Memory B cell (primary cell): ENCODE results near the gene RPLP1.

Source experiments
- ATAC-seq: fragments of 150-1000 bp; cut with Tn5 transposase; 2 replicates; pipeline ENCODE4 v1.10.0; 2021; ENCODE audit warnings: low read depth, mild to moderate bottlenecking, moderate library complexity
- DNase-seq, 2 donors: peaks; one replicate each; pipeline ENCODE4 v3.0.0; 2022; ENCODE audit warnings: low spot score in 2 of 2
- H3K27ac Mint-ChIP-seq: one replicate; pipeline ENCODE4 v1.8.0; 2022; ENCODE audit warnings: mild to moderate bottlenecking, moderate library complexity, mixed read lengths
- H3K27me3 Mint-ChIP-seq: one replicate; pipeline ENCODE4 v1.8.0; 2022; ENCODE audit warnings: mixed read lengths
- H3K36me3 Mint-ChIP-seq: one replicate; pipeline ENCODE4 v1.8.0; 2022; ENCODE audit warnings: mild to moderate bottlenecking, mixed read lengths
- H3K4me1 Mint-ChIP-seq: one replicate; pipeline ENCODE4 v1.8.0; 2022; ENCODE audit warnings: mixed read lengths
- H3K4me3 Mint-ChIP-seq: one replicate; pipeline ENCODE4 v1.8.0; 2022; ENCODE audit warnings: mild to moderate bottlenecking, moderate library complexity, mixed read lengths
- H3K9me3 Mint-ChIP-seq: one replicate; pipeline ENCODE4 v1.8.0; 2022; ENCODE audit warnings: mixed read lengths

The RPLP1 gene

GRCh38 chr15:69484837-69485236 is 32.2 kb downstream of the RPLP1 start:
- ATAC-seq (no peak), DNase-seq (no peak)
- peaks cover 5% of the 10 kb centered on the region for H3K27me3 Mint-ChIP-seq
- H3K9me3 Mint-ChIP-seq = peaks cover 2% of the 10 kb centered on the region
- no peaks in the 10 kb centered on the region for H3K4me1 Mint-ChIP-seq
- H3K4me3 Mint-ChIP-seq = no peak overlapping the region
- H3K36me3 Mint-ChIP-seq = peaks cover 2% of the 10 kb centered on the region
- H3K27ac Mint-ChIP-seq = no peak overlapping the region

GRCh38 chr15:69486481-69487110 is 34.0 kb downstream of the RPLP1 start:
- peaks cover 2% of the 10 kb centered on the region for H3K9me3 Mint-ChIP-seq
- H3K27ac Mint-ChIP-seq = no peak overlapping the region
- H3K27me3 Mint-ChIP-seq = peaks cover 8% of the 10 kb centered on the region
- no peaks in the 10 kb centered on the region for H3K4me1 Mint-ChIP-seq
- H3K36me3 Mint-ChIP-seq = peaks cover 2% of the 10 kb centered on the region
- ATAC-seq = no peak
- H3K4me3 Mint-ChIP-seq = no peak overlapping the region
- DNase-seq = no peak

GRCh38 chr15:69489073-69489571 is 36.5 kb downstream of the RPLP1 start:
- Mint-ChIP-seq H3K27ac (no peak overlapping the region), H3K4me1 (no peaks in the 10 kb centered on the region), H3K27me3 (peaks cover 8% of the 10 kb centered on the region), H3K9me3 (peaks cover 5% of the 10 kb centered on the region), H3K4me3 (no peak overlapping the region), H3K36me3 (peaks cover 5% of the 10 kb centered on the region)
- DNase-seq = no peak
- ATAC-seq = no peak

DNA sequence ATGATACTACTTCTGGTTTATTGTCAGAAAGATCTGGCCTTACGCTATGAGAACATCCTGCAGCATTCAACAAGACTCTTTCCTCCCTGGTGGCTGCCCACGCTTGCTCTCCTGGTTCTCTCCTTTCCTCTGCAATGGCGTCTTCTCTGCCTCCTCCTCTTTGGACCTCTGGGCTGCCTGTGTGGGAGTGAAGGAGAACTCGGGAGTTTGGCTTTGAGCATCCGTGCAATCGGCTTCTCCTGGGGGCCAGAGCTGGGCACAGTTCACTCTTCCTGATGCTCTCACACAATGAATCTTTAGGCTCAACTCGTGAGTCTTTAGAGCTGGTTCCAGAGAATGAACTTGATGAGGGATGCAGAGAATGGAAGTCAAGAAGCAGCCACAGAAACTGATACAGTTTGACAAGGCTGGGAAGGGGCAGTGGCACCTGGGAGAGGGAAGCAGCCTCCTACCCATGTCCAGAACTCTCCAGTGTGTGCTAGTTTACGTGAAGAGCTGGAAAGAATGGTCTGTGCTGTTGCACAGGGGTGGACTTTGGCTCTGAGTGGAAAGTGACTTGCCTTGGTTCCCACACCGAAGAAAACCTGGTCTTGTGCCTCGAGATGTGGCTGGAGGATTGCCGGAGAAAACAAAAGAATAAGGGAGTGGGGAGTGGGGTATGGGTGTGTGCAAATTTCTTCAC is 37.9 kb downstream of the RPLP1 start:
- Mint-ChIP-seq H3K4me3 (no peak overlapping the region), H3K27ac (no peak overlapping the region), H3K9me3 (peaks cover 5% of the 10 kb centered on the region), H3K4me1 (no peaks in the 10 kb centered on the region), H3K36me3 (peaks cover 5% of the 10 kb centered on the region), H3K27me3 (peaks cover 3% of the 10 kb centered on the region)
- ATAC-seq = no peak
- DNase-seq = no peak

DNA sequence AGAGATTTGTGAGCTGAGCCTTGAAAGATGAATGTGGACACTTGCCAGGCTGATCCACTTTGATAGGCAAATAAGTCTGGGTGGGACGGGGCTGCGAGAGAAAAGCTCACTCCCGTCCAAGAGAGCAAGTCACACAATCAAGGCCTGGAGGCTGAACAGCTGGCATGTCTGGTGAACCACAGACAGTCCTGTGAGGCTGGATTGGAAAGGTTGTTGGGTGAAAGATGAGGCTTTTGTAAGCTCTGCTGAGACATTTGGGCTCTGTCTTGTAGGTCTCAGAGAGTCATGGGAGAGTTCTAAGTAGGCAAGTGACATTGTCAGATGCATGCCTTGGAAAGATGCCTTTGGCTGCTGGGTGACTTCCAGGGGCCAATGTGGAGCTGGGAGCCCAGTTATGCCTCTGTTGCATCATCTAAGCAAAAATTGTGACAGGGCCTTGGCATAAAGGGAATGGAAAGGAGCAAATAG is 38.5 kb downstream of the RPLP1 start:
- Mint-ChIP-seq H3K4me1 (no peaks in the 10 kb centered on the region), H3K9me3 (peaks cover 2% of the 10 kb centered on the region), H3K27ac (no peak overlapping the region), H3K27me3 (peaks cover 3% of the 10 kb centered on the region), H3K36me3 (peaks cover 2% of the 10 kb centered on the region), H3K4me3 (no peak overlapping the region)
- DNase-seq (no peak), ATAC-seq (no peak)

GRCh38 chr15:69493406-69493805 is 40.8 kb downstream of the RPLP1 start:
- Mint-ChIP-seq H3K4me3 (no peak overlapping the region), H3K9me3 (peaks cover 2% of the 10 kb centered on the region), H3K36me3 (peaks cover 2% of the 10 kb centered on the region), H3K27ac (no peak overlapping the region), H3K27me3 (peaks cover 7% of the 10 kb centered on the region), H3K4me1 (no peaks in the 10 kb centered on the region)
- DNase-seq (no peak), ATAC-seq (no peak)

GRCh38 chr15:69496001-69496400 is 43.4 kb downstream of the RPLP1 start:
- peaks cover 4% of the 10 kb centered on the region for H3K27me3 Mint-ChIP-seq
- no peaks in the 10 kb centered on the region for H3K4me1 Mint-ChIP-seq
- peaks cover 2% of the 10 kb centered on the region for H3K36me3 Mint-ChIP-seq
- no peak for DNase-seq
- no peak for ATAC-seq
- peaks cover 2% of the 10 kb centered on the region for H3K9me3 Mint-ChIP-seq
- no peak overlapping the region for H3K27ac Mint-ChIP-seq
- no peak overlapping the region for H3K4me3 Mint-ChIP-seq

GRCh38 chr15:69497076-69497475 is 44.5 kb downstream of the RPLP1 start:
- no peaks in the 10 kb centered on the region for H3K36me3 Mint-ChIP-seq
- no peak overlapping the region for H3K27ac Mint-ChIP-seq
- ATAC-seq (no peak), DNase-seq (no peak)
- H3K27me3 Mint-ChIP-seq = peaks cover 4% of the 10 kb centered on the region
- H3K9me3 Mint-ChIP-seq = no peaks in the 10 kb centered on the region
- H3K4me3 Mint-ChIP-seq = no peak overlapping the region
- H3K4me1 Mint-ChIP-seq = no peaks in the 10 kb centered on the region

- no peak overlapping the region for H3K4me3 Mint-ChIP-seq
- no peaks in the 10 kb centered on the region for H3K9me3 Mint-ChIP-seq
- H3K4me1 Mint-ChIP-seq = no peaks in the 10 kb centered on the region
- DNase-seq (no peak), ATAC-seq (no peak)
- no peak overlapping the region for H3K27ac Mint-ChIP-seq
- H3K36me3 Mint-ChIP-seq = no peaks in the 10 kb centered on the region
- H3K27me3 Mint-ChIP-seq = peaks cover 4% of the 10 kb centered on the region
Observed at GRCh38 chr15:69497667-69498066, 45.0 kb downstream of the RPLP1 start.

GRCh38 chr15:69498282-69498681 is 45.7 kb downstream of the RPLP1 start:
- ATAC-seq = no peak
- Mint-ChIP-seq H3K36me3 (no peaks in the 10 kb centered on the region), H3K4me1 (no peaks in the 10 kb centered on the region), H3K27me3 (peaks cover 4% of the 10 kb centered on the region), H3K4me3 (no peak overlapping the region), H3K27ac (no peak overlapping the region), H3K9me3 (no peaks in the 10 kb centered on the region)
- DNase-seq = no peak

DNA sequence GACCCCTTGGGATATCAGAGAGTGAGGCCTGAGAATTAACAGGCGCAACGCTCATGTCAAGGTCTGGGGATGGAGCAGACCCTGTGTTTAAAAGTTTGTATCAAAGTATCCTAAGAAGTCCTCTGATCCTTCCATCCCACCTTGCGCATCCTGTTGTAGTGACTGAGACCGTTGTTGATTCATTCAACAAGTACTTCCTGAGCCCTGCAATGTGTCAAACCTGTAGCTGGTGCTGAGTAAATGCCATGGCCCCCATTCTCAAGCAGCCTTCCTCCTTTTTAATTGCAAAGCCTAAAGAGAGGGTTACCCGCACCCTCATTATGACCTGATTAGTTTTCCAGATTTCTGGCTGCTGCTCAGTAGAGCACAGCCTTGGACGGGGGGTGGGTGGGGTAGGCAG is 46.4 kb downstream of the RPLP1 start:
- no peaks in the 10 kb centered on the region for H3K9me3 Mint-ChIP-seq
- H3K4me1 Mint-ChIP-seq = no peaks in the 10 kb centered on the region
- no peak for DNase-seq
- H3K36me3 Mint-ChIP-seq = no peaks in the 10 kb centered on the region
- no peak overlapping the region for H3K4me3 Mint-ChIP-seq
- peaks cover 6% of the 10 kb centered on the region for H3K27me3 Mint-ChIP-seq
- ATAC-seq = no peak
- no peak overlapping the region for H3K27ac Mint-ChIP-seq

DNA sequence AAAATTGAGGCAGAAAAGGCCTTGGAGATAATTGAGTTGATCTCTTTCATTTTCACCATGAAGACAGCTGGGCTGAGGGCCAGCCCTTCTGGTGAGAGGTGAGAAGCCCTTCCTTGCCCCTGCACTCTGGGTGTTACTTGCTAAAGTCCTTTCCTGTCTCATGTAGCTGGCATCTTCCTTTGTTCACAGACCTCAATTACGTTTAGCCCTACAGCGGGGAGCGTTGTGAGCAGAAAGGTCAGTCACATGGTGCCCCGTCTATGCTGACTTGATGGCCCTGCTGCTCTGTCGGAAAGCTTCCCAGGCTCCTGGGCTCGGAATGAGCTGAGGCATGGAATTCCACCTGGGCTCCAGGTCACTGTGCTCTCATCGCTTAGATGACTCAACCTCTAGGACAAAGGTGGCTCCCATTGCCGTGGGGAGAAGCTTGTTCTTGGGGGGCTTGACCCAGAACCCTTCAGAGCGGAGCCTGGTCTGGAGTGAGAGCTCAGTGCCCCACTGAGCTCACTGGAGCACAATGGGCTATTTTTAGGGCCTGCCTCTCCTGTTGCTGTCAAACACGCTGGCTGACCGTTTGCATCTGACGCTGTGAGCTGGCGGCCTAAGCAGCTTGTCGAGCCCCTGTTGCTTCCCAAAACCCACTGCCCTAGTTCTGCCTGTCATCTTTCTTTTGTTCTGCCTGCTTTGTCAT is 47.0 kb downstream of the RPLP1 start:
- Mint-ChIP-seq H3K36me3 (no peaks in the 10 kb centered on the region), H3K4me3 (no peak overlapping the region), H3K27ac (no peak overlapping the region), H3K9me3 (no peaks in the 10 kb centered on the region), H3K27me3 (peaks cover 6% of the 10 kb centered on the region), H3K4me1 (no peaks in the 10 kb centered on the region)
- DNase-seq (no peak), ATAC-seq (no peak)

- H3K27ac Mint-ChIP-seq = no peak overlapping the region
- DNase-seq (no peak), ATAC-seq (no peak)
- H3K27me3 Mint-ChIP-seq = peaks cover 6% of the 10 kb centered on the region
- no peak overlapping the region for H3K4me3 Mint-ChIP-seq
- no peaks in the 10 kb centered on the region for H3K9me3 Mint-ChIP-seq
- no peaks in the 10 kb centered on the region for H3K36me3 Mint-ChIP-seq
- no peaks in the 10 kb centered on the region for H3K4me1 Mint-ChIP-seq
Observed at GRCh38 chr15:69500339-69500738, 47.7 kb downstream of the RPLP1 start.

- ATAC-seq (no peak), DNase-seq (no peak)
- Mint-ChIP-seq H3K36me3 (no peaks in the 10 kb centered on the region), H3K4me1 (no peaks in the 10 kb centered on the region), H3K4me3 (no peak overlapping the region), H3K27me3 (peaks cover 6% of the 10 kb centered on the region), H3K9me3 (no peaks in the 10 kb centered on the region), H3K27ac (no peak overlapping the region)
Observed at GRCh38 chr15:69501456-69501855, 48.8 kb downstream of the RPLP1 start.
